PC-3 (cell line): Measurements from ENCODE around the gene FAHD2A.

Experiments used
- CTCF ChIP-seq: fragments of 300-600 bp; sonication (generic); conservative IDR thresholded peaks from 2 replicates; pipeline ENCODE4 v1.5.1; 2017; ENCODE audit warnings: antibody characterized with exemption, low read depth, mild to moderate bottlenecking, low read length
- EZH2 ChIP-seq: fragments of 300-600 bp; sonication (generic); IDR thresholded peaks from one replicate; pipeline ENCODE4 v1.6.1; 2017; ENCODE audit warnings: antibody characterized with exemption, mild to moderate bottlenecking, low read length; ENCODE audit not compliant: unreplicated experiment
- EZH2phosphoT487 ChIP-seq: fragments of 300-600 bp; sonication (generic); IDR thresholded peaks from 2 replicates; pipeline ENCODE4 v1.6.1; 2018; ENCODE audit warnings: mild to moderate bottlenecking, antibody characterized with exemption, low read length, borderline replicate concordance

GRCh38 chr2:95393901-95394300, 8.6 kb upstream of the FAHD2A start:
- TF ChIP-seq CTCF (no peak), EZH2 (no peak), EZH2phosphoT487 (no peak)
